HEK293T (cell line): Measurements from ENCODE around the gene ENPP1.

ENCODE experiments used
- BHLHE40 ChIP-seq: fragments of 450-650 bp; IDR thresholded peaks from 2 replicates; pipeline ENCODE4 v1.6.1; 2016; ENCODE audit warnings: mild to moderate bottlenecking, moderate library complexity, borderline replicate concordance
- CTBP1 ChIP-seq: fragments of 450-650 bp; IDR thresholded peaks from 2 replicates; pipeline ENCODE4 v1.6.1; 2016; ENCODE audit warnings: borderline replicate concordance
- FOXA1 ChIP-seq: fragments of 450-650 bp; IDR thresholded peaks from 2 replicates; pipeline ENCODE4 v1.6.1; 2016; ENCODE audit warnings: mild to moderate bottlenecking
- FOXM1 ChIP-seq: fragments of 450-650 bp; IDR thresholded peaks from 2 replicates; pipeline ENCODE4 v1.6.1; 2017; ENCODE audit warnings: mild to moderate bottlenecking, borderline replicate concordance
- HDGF ChIP-seq: fragments of 450-650 bp; IDR thresholded peaks from 2 replicates; pipeline ENCODE4 v1.6.1; 2017; ENCODE audit warnings: antibody characterized with exemption, borderline replicate concordance
- LEF1 ChIP-seq: fragments of 450-650 bp; IDR thresholded peaks from 2 replicates; pipeline ENCODE4 v1.6.1; 2017; ENCODE audit warnings: mild to moderate bottlenecking, borderline replicate concordance
- NFRKB ChIP-seq: fragments of 450-650 bp; IDR thresholded peaks from 2 replicates; pipeline ENCODE4 v1.6.1; 2016; ENCODE audit warnings: mild to moderate bottlenecking, moderate library complexity
- SP1 ChIP-seq: fragments of 450-650 bp; IDR thresholded peaks from 2 replicates; pipeline ENCODE4 v1.6.1; 2017
- SUZ12 ChIP-seq: fragments of 450-650 bp; IDR thresholded peaks from 2 replicates; pipeline ENCODE4 v1.6.1; 2016; ENCODE audit warnings: mild to moderate bottlenecking
- TARDBP ChIP-seq: fragments of 450-650 bp; IDR thresholded peaks from 2 replicates; pipeline ENCODE4 v1.6.1; 2016
- ZNF384 ChIP-seq: fragments of 450-650 bp; IDR thresholded peaks from 2 replicates; pipeline ENCODE4 v1.6.1; 2016
- TF ChIP-seq, protein P1 (sequence below): fragments of 450-650 bp; IDR thresholded peaks from 2 replicates; pipeline ENCODE4 v1.6.1; 2016

DNA sequence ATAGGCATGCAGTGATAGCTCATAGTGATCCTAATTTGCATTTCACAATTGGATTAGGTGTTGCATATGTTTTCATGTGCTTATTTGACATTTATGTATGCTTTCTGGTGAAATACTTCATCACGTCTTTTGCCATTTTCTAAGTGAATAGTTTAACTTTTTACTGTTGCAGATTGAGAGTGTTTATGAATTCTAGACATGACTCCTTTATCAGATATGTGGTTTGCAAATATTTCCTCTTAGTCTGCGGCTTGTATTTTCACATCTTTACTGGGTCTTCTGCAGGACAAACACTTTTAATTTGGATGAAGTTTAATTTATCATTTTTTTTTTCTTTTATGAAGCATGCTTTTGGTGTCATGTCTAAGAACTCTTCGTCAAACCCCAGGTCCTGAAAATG, 104.1 kb downstream of the ENPP1 start:
- TF ChIP-seq TARDBP = no peak
- TF ChIP-seq LEF1 = no peak
- no peak for TF ChIP-seq SUZ12
- no peak for TF ChIP-seq FOXA1
- no peak for TF ChIP-seq HDGF
- TF ChIP-seq NFRKB = no peak
- no peak for TF ChIP-seq SP1
- TF ChIP-seq BHLHE40 = no peak
- no peak for TF ChIP-seq FOXM1
- TF ChIP-seq ZNF384 = no peak
- TF ChIP-seq, protein P1, sequence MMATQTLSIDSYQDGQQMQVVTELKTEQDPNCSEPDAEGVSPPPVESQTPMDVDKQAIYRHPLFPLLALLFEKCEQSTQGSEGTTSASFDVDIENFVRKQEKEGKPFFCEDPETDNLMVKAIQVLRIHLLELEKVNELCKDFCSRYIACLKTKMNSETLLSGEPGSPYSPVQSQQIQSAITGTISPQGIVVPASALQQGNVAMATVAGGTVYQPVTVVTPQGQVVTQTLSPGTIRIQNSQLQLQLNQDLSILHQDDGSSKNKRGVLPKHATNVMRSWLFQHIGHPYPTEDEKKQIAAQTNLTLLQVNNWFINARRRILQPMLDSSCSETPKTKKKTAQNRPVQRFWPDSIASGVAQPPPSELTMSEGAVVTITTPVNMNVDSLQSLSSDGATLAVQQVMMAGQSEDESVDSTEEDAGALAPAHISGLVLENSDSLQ = no peak
- TF ChIP-seq CTBP1 = no peak
